A549 (cell line): ENCODE results near the gene C1QTNF7. TPM values are rescaled to one million over a fixed set of nuclear protein-coding genes. Genes with fewer than 3 reads are reported as not detected.

Experiments used
- ATAC-seq, 2 experiments: fragments of 200-7000 bp in 1 of 2; fragments of >200 bp in 1 of 2; cut with Nextera tagmentation in 1 of 2; cut with Tn5 transposase in 1 of 2; 3 replicates each; pipeline versions ENCODE4 v1.8.0 to v1.9.1; 2018 to 2020; ENCODE audit warnings: mild to moderate bottlenecking in 1 of 2, moderate library complexity in 1 of 2
- CTCF ChIA-PET: fragments of 300-600 bp; sonication (Branson Sonifier 250); formaldehyde crosslinking; extraction: SDS; loops from one replicate; lab custom pipeline; 2021; ENCODE audit warnings: antibody characterized with exemption, inconsistent platforms; lab: Yijun Ruan, JAX
- POLR2A ChIA-PET: fragments of 350-600 bp; formaldehyde crosslinking; extraction: SDS; loops from one replicate; lab custom pipeline; 2021; ENCODE audit warnings: antibody characterized with exemption, inconsistent platforms; lab: Yijun Ruan, JAX
- DNase-seq, 2 experiments: peaks; one replicate each; pipeline versions ENCODE4 v3.0.0 to v3.0.0-alpha.2; 2011 to 2016; ENCODE audit warnings: low read depth in 1 of 2, low spot score in 1 of 2
- FAIRE-seq: peaks from 2 replicates; lab custom pipeline; 2011; peaks lifted over from hg19 to GRCh38; lab: Jason Lieb, UNC
- H3K27ac ChIP-seq, 2 experiments: fragments of >200 bp; sonication (Bioruptor Twin); formaldehyde crosslinking; 3 replicates each; pipeline ENCODE4 v1.5.1; 2016 to 2017
- H3K4me1 ChIP-seq: fragments of >200 bp; sonication (Bioruptor Twin); formaldehyde crosslinking; 3 replicates; pipeline ENCODE4 v1.6.1; 2016
- H3K4me2 ChIP-seq: fragments of >200 bp; sonication (Bioruptor Twin); formaldehyde crosslinking; 3 replicates; pipeline ENCODE4 v1.6.1; 2016
- H3K4me3 ChIP-seq: fragments of >200 bp; sonication (Bioruptor Twin); formaldehyde crosslinking; 3 replicates; pipeline ENCODE4 v1.5.1; 2016
- H3K9me3 ChIP-seq: fragments of >200 bp; sonication (Bioruptor Twin); formaldehyde crosslinking; 3 replicates; pipeline ENCODE4 v1.6.1; 2016
- CEBPB ChIP-seq, 2 experiments: fragments of >200 bp in 1 of 2; sonication (Bioruptor Twin) in 1 of 2; formaldehyde crosslinking in 1 of 2; IDR thresholded peaks; 2 replicates each; pipeline ENCODE4 v1.6.1; 2012 to 2016
- EP300 ChIP-seq, 2 experiments: fragments of >200 bp; sonication (Bioruptor Twin); formaldehyde crosslinking; IDR thresholded peaks; 2 replicates in 1 of 2; 3 replicates in 1 of 2; pipeline ENCODE4 v1.6.1; 2016 to 2017
- FOSL2 ChIP-seq, 2 experiments: fragments of 450-650 bp in 1 of 2; fragments of >200 bp in 1 of 2; sonication (Bioruptor Twin) in 1 of 2; formaldehyde crosslinking; IDR thresholded peaks; 2 replicates each; pipeline versions ENCODE4 v1.5.0 to v1.6.1; 2016 to 2020; ENCODE audit warnings: mild to moderate bottlenecking in 1 of 2, moderate library complexity in 1 of 2
- HEYL ChIP-seq: fragments of 250-450 bp; sonication (Bioruptor Pico); IDR thresholded peaks from 2 replicates; pipeline ENCODE4 v1.8.0; 2021; ENCODE audit warnings: mild to moderate bottlenecking, moderate library complexity
- HOXA7 ChIP-seq: fragments of 250-450 bp; sonication (Bioruptor Pico); IDR thresholded peaks from 2 replicates; pipeline ENCODE4 v1.5.0; 2020; ENCODE audit warnings: mild to moderate bottlenecking, moderate library complexity
- JUN ChIP-seq, 2 experiments: fragments of >200 bp; sonication (Bioruptor Twin); formaldehyde crosslinking; IDR thresholded peaks; 2 replicates in 1 of 2; 3 replicates in 1 of 2; pipeline ENCODE4 v1.6.1; 2016 to 2017
- JUNB ChIP-seq: fragments of >200 bp; sonication (Bioruptor Twin); formaldehyde crosslinking; IDR thresholded peaks from 2 replicates; pipeline ENCODE4 v1.6.1; 2016
- MAX ChIP-seq: IDR thresholded peaks from 2 replicates; pipeline ENCODE4 v1.6.1; 2012
- MAZ ChIP-seq: fragments of 150-350 bp; IDR thresholded peaks from 2 replicates; pipeline ENCODE4 v1.6.1; 2014; ENCODE audit warnings: antibody characterized with exemption, low read depth, low read length, borderline replicate concordance
- POLR2AphosphoS2 ChIP-seq: conservative IDR thresholded peaks from 2 replicates; pipeline ENCODE4 v1.6.1; 2012; ENCODE audit warnings: low read length, improper control_type of control experiment, inconsistent platforms
- RFX5 ChIP-seq: fragments of 450-650 bp; IDR thresholded peaks from 2 replicates; pipeline ENCODE4 v1.7.1; 2014; ENCODE audit warnings: antibody characterized with exemption, mild to moderate bottlenecking, moderate library complexity
- SMC3 ChIP-seq: fragments of >200 bp; sonication (Bioruptor Twin); formaldehyde crosslinking; IDR thresholded peaks from 3 replicates; pipeline ENCODE4 v1.6.1; 2018; ENCODE audit warnings: inconsistent platforms
- USF2 ChIP-seq: fragments of 450-650 bp; IDR thresholded peaks from 2 replicates; pipeline ENCODE4 v1.6.1; 2014; ENCODE audit warnings: antibody characterized with exemption
- whole genome bisulfite sequencing: methylation state at CpG from one replicate; pipeline ENCODE4 v1.1.6; 2017; ENCODE audit errors: missing lambda C conversion rate; 5-methylcytosine and 5-hydroxymethylcytosine counted together
- polyA plus RNA-seq, 4 experiments: library from polyadenylated mRNA; depleted of rRNA in 3 of 4; stranded (reverse); fragments of >200 nt; fragmentation: RNase III in 1 of 4; extraction: RNeasy Plus Mini Kit Qiagen cat#74134 plus additional on column Dnase treatment in 1 of 4; gene quantifications; 2 replicates in 3 of 4; 3 replicates in 1 of 4; pipeline ENCODE4 v1.2.3, GENCODE V29; 2011 to 2017

C1QTNF7 gene
- polyA plus RNA-seq, 2 of the 4 experiments (the other 2 are of a cell fraction): not detected

- Histone ChIP-seq H3K4me2 (peak overlapping the region; percentile 56), H3K4me3 (no peak overlapping the region), H3K27ac (peak overlapping the region; percentile 60 to 88), H3K4me1 (peaks cover 27% of the 10 kb centered on the region), H3K9me3 (no peaks in the 10 kb centered on the region)
- ChIA-PET POLR2A (no interaction called here), CTCF (interaction anchor here (1.3 kb wide), 1 partner anchor 11 kb away, joined by 3 read pairs; no protein-coding TSS in a partner anchor)
- FAIRE-seq (no peak), DNase-seq (no peak), ATAC-seq (peak; percentile 68 to 78; a peak in 5 of 6 replicates)
- WGBS: 13% methylated on average over 1 of the region's 1 CpG
- TF ChIP-seq CEBPB (IDR thresholded peaks at IDR 0.05) (peak in 1 of 2 experiments; percentile 27; a peak in 1 of 4 replicates), POLR2AphosphoS2 (no peak)
Measured at GRCh38 chr4:15451181-15451865, 23.5 kb downstream of the C1QTNF7 start.

GRCh38 chr4:15451866-15452765 is 24.3 kb downstream of the C1QTNF7 start:
- 6% methylated on average over 4 of the region's 4 CpGs for WGBS
- no peaks in the 10 kb centered on the region for H3K9me3 ChIP-seq
- FAIRE-seq (no peak), DNase-seq (peak; percentile 21 to 35), ATAC-seq (peak; percentile 92 to 93)
- H3K4me2 ChIP-seq: peak overlapping the region; percentile 56
- ChIA-PET POLR2A (no interaction called here), CTCF (interaction anchor here (1.3 kb wide), 1 partner anchor 11 kb away, joined by 3 read pairs; no protein-coding TSS in a partner anchor)
- TF ChIP-seq CEBPB (IDR thresholded peaks at IDR 0.05) (peak in 1 of 2 experiments; percentile 20; a peak in 1 of 4 replicates), JUNB (peak; percentile 49; the same call in 1 of the 2 replicates), USF2 (no peak), MAZ (no peak), FOSL2 (IDR thresholded peaks at IDR 0.05) (no peak; the same call in 1 of the 2 replicates), FOSL2 (CRISPR knock-in tag; IDR thresholded peaks at IDR 0.05) (peak; percentile 38), MAX (0 out of 2 replicates have a peak, but pooled peaks have one; percentile 9), SMC3 (no peak), EP300 (IDR thresholded peaks at IDR 0.05) (peak; percentile 19 to 44; a peak in 2 of 5 replicates)
- H3K27ac ChIP-seq: peak overlapping the region; percentile 60 to 88
- no peak overlapping the region for H3K4me3 ChIP-seq
- H3K4me1 ChIP-seq: peaks cover 27% of the 10 kb centered on the region

GRCh38 chr4:15455290-15455689 is 27.5 kb downstream of the C1QTNF7 start:
- ATAC-seq: no peak
- H3K9me3 ChIP-seq: no peaks in the 10 kb centered on the region
- no peak overlapping the region for H3K4me3 ChIP-seq
- POLR2A ChIA-PET: no interaction called here
- 66% methylated on average over 3 of the region's 3 CpGs for WGBS
- H3K4me2 ChIP-seq: no peak overlapping the region
- peak overlapping the region in 1 of 2 experiments; percentile 45; a peak in 2 of 6 replicates for H3K27ac ChIP-seq
- no peak for FAIRE-seq
- no peak for TF ChIP-seq HOXA7 (CRISPR knock-in tag)
- no peak for TF ChIP-seq RFX5
- no peak for TF ChIP-seq JUN (IDR thresholded peaks at IDR 0.05)
- no peak for TF ChIP-seq HEYL (CRISPR knock-in tag)
- CTCF ChIA-PET: interaction anchor here (0.9 to 3.9 kb wide), 3 partner anchors 15 to 218 kb away, joined by 3 to 56 read pairs (median 3); no protein-coding TSS in a partner anchor
- H3K4me1 ChIP-seq: peaks cover 27% of the 10 kb centered on the region
- DNase-seq: no peak
